Measurements from ENCODE around the gene ZNF324. TPM values are rescaled to one million over a fixed set of nuclear protein-coding genes. Genes with fewer than 3 reads are reported as not detected.
"Not testable (repeated sequence)": the region's sequence is repeated elsewhere in the genome, so short reads cannot be mapped to it uniquely, and the experiment has no call there.

Gene ZNF324
- total and polyA plus RNA-seq, 4 donors: 12.2 to 15.2 (median 13.7) TPM

DNA sequence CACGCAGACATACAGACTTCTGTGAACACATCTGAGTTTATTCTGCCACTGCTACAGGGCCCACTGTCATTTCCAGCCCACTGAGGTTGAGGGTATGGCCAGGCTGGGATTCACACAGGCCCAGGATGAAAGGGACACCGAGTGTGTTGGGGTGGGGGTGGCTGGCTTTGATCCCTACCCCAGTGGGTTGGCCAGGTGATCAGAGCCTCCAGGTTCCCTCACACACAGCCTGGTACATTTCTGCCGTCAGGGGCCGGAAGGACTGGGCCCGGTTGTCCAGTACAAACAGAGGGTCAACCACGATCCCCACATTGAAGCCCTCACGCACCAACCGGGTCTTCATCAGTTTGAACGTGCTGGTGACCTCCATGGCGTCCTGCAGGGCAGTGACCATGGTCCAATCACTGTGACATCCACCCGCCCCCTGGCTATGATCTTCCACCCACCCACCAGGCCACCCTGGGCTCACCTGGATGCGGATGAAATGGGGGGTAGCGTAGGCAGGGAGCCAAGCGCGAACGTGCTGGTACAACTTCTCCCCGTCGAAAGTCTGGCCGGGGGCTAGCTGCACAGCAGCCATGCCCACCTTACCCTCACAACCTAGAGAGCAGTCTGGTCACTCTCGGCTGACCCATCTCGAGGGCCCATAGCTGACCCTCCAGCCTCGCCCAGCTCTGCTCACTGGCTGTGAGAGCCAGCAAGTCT lies 31.6 kb downstream of the ZNF324 start:
- 49% methylated on average over 19 of the region's 22 CpGs for WGBS (ENCODE audit: insufficient coverage)
- Histone ChIP-seq H3K4me1 (ENCODE audit: control insufficient read depth, insufficient read depth, low read length) (peaks cover 25% of the 10 kb centered on the region), H3K9me3 (ENCODE audit: control insufficient read depth, insufficient read depth, low read length) (no peaks in the 10 kb centered on the region), H3K27me3 (ENCODE audit: control insufficient read depth, insufficient read depth, low read length) (no peaks in the 10 kb centered on the region), H3K36me3 (ENCODE audit: control insufficient read depth, insufficient read depth, low read length) (no peaks in the 10 kb centered on the region), H3K4me3 (ENCODE audit: low read depth, low read length) (peak overlapping the region; percentile 57), H3K27ac (ENCODE audit: low read depth, low read length) (peak overlapping the region; percentile 47)
- DNase-seq (ENCODE audit: low read depth in 4 of 6, low spot score in 6 of 6): no peak

DNA sequence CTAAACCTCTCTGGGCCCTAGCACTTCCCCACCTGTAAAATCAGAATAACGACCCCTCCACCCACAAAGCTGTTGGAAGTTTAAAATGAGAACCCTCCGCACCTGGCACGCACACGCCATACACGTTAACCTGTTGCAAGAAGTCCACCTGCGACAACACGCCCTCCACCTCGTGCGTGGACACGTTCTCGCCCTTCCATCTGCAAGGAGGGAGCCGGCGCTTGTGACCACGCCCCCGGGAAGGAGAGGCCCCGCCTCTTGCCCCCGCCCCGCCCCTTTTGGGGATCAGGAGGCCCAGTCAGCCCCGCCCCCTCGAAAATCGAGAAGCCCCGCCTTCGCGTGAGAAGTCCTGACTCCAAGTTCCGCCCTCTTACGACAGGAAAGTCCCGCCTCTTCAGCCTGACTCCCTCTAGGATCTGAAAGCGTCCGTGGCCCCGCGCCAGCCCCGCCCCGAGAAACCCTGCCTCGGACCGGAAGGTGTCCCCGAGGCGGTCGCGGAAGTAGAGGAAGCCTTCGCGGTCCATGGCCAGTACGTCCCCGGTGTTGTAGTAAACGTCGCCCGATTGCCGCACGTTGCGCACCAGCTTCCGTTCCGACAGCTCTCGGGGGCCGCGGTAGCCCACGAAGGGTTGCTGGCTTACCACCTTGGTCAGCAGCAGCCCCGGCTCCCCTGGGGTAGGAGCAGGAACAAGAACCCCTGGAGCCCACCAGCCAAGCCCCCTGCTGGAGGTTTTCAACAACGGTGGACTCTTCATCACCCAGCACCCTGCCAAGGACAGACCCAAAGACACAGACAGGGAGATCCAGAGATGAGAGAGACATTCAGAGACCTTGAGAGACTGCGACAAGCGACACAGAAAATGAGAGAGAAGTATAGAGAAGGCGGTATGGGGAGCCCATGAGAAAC lies 32.4 kb downstream of the ZNF324 start:
- peak overlapping the region; percentile 57 for H3K4me3 ChIP-seq (ENCODE audit: low read depth, low read length)
- H3K27ac ChIP-seq (ENCODE audit: low read depth, low read length): peak overlapping the region; percentile 69
- H3K9me3 ChIP-seq (ENCODE audit: control insufficient read depth, insufficient read depth, low read length): no peaks in the 10 kb centered on the region
- no peaks in the 10 kb centered on the region for H3K27me3 ChIP-seq (ENCODE audit: control insufficient read depth, insufficient read depth, low read length)
- DNase-seq (ENCODE audit: low read depth in 4 of 6, low spot score in 6 of 6): peak; percentile 80 to 99 (median 96)
- no peaks in the 10 kb centered on the region for H3K36me3 ChIP-seq (ENCODE audit: control insufficient read depth, insufficient read depth, low read length)
- WGBS (ENCODE audit: insufficient coverage): under 1% methylated on average over 57 of the region's 60 CpGs
- H3K4me1 ChIP-seq (ENCODE audit: control insufficient read depth, insufficient read depth, low read length): peaks cover 25% of the 10 kb centered on the region

- Histone ChIP-seq H3K27ac (ENCODE audit: low read depth, low read length) (no peak overlapping the region), H3K36me3 (ENCODE audit: control insufficient read depth, insufficient read depth, low read length) (no peaks in the 10 kb centered on the region), H3K4me3 (ENCODE audit: low read depth, low read length) (no peak overlapping the region), H3K4me1 (ENCODE audit: control insufficient read depth, insufficient read depth, low read length) (peaks cover 25% of the 10 kb centered on the region), H3K9me3 (ENCODE audit: control insufficient read depth, insufficient read depth, low read length) (no peaks in the 10 kb centered on the region), H3K27me3 (ENCODE audit: control insufficient read depth, insufficient read depth, low read length) (no peaks in the 10 kb centered on the region)
- no peak for DNase-seq (ENCODE audit: low read depth in 4 of 6, low spot score in 6 of 6)
- 93% methylated on average over 13 of the region's 14 CpGs for WGBS (ENCODE audit: insufficient coverage)
These were observed 33.4 kb downstream of the ZNF324 start for GRCh38 chr19:58500242-58500641.

- not testable (repeated sequence) for DNase-seq (ENCODE audit: low read depth in 4 of 6, low spot score in 6 of 6); H3K27me3 ChIP-seq (ENCODE audit: control insufficient read depth, insufficient read depth, low read length); H3K4me3 ChIP-seq (ENCODE audit: low read depth, low read length); H3K27ac ChIP-seq (ENCODE audit: low read depth, low read length); H3K9me3 ChIP-seq (ENCODE audit: control insufficient read depth, insufficient read depth, low read length); H3K4me1 ChIP-seq (ENCODE audit: control insufficient read depth, insufficient read depth, low read length)
- WGBS (ENCODE audit: insufficient coverage): 78% methylated on average over 4 of the region's 8 CpGs
- peaks cover 27% of the 10 kb centered on the region for H3K36me3 ChIP-seq (ENCODE audit: control insufficient read depth, insufficient read depth, low read length)
These were observed 40.8 kb downstream of the ZNF324 start for GRCh38 chr19:58507602-58508223.

- no peaks in the 10 kb centered on the region for H3K27me3 ChIP-seq (ENCODE audit: control insufficient read depth, insufficient read depth, low read length)
- H3K4me1 ChIP-seq (ENCODE audit: control insufficient read depth, insufficient read depth, low read length): peaks cover 9% of the 10 kb centered on the region
- no peak for DNase-seq (ENCODE audit: low read depth in 4 of 6, low spot score in 6 of 6)
- H3K27ac ChIP-seq (ENCODE audit: low read depth, low read length): no peak overlapping the region
- H3K4me3 ChIP-seq (ENCODE audit: low read depth, low read length): no peak overlapping the region
- H3K9me3 ChIP-seq (ENCODE audit: control insufficient read depth, insufficient read depth, low read length): no peaks in the 10 kb centered on the region
- H3K36me3 ChIP-seq (ENCODE audit: control insufficient read depth, insufficient read depth, low read length): peaks cover 42% of the 10 kb centered on the region
- 88% methylated on average over 11 of the region's 11 CpGs for WGBS (ENCODE audit: insufficient coverage)
These were observed 42.8 kb downstream of the ZNF324 start for GRCh38 chr19:58509731-58510083.

GRCh38 chr19:58510084-58510862 lies 43.4 kb downstream of the ZNF324 start:
- H3K4me3 ChIP-seq (ENCODE audit: low read depth, low read length): no peak overlapping the region
- H3K9me3 ChIP-seq (ENCODE audit: control insufficient read depth, insufficient read depth, low read length): no peaks in the 10 kb centered on the region
- no peak for DNase-seq (ENCODE audit: low read depth in 4 of 6, low spot score in 6 of 6)
- peaks cover 47% of the 10 kb centered on the region for H3K36me3 ChIP-seq (ENCODE audit: control insufficient read depth, insufficient read depth, low read length)
- no peak overlapping the region for H3K27ac ChIP-seq (ENCODE audit: low read depth, low read length)
- peaks cover 12% of the 10 kb centered on the region for H3K4me1 ChIP-seq (ENCODE audit: control insufficient read depth, insufficient read depth, low read length)
- 84% methylated on average over 7 of the region's 8 CpGs for WGBS (ENCODE audit: insufficient coverage)
- no peaks in the 10 kb centered on the region for H3K27me3 ChIP-seq (ENCODE audit: control insufficient read depth, insufficient read depth, low read length)

DNA sequence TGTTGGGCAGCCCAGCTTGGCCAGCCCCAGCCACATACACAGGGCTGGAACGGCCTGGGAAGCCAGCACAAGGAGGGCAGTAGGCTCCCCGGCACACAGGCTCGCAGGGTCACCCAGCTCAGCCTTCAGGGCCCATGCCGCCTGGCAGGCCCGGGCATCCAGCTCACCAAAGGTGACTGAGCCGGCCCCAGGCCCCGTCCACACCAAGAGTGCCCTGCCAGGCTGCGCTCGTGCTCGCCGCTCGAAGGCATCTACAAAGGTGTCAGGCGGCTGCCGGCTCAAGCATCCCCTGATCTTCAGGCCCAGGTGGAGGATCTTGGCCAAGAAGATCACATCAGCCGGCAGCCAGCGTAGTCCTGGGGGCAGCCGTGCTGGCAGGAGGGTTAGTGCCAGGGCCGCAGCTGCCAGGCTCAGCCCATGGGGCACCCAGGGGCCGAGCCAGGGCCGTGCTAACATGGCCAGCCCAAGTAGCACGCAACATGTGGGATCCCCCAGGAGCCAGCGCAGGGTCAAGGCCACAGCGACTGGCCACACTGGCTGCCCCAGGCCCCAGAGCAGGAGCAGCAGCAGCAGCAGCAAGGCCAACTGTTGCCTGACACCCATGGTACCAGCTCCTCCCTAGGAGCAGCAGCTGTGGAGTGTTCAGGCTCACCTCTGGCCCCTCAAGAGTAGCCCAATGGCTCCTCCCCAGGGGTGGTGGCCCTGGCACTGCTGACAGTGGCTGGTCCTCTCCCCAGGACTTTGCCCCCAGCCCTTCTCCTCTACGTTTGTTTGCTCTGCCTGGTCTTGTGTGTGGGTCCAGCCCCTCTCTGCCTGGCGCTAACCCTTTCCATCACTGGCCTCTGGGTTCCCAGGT lies 44.7 kb downstream of the ZNF324 start, which contains the start of gene SLC27A5:
Gene SLC27A5, minus strand, starts transcription at position 640 of the 856 bp plus-strand sequence. Its CDS starts 37 bp downstream, at position 603.
- Histone ChIP-seq H3K4me1 (ENCODE audit: control insufficient read depth, insufficient read depth, low read length) (peaks cover 19% of the 10 kb centered on the region), H3K9me3 (ENCODE audit: control insufficient read depth, insufficient read depth, low read length) (no peaks in the 10 kb centered on the region), H3K27ac (ENCODE audit: low read depth, low read length) (no peak within 1 kb of the TSS), H3K27me3 (ENCODE audit: control insufficient read depth, insufficient read depth, low read length) (no peaks in the 10 kb centered on the region), H3K4me3 (ENCODE audit: low read depth, low read length) (no peak within 1 kb of the TSS), H3K36me3 (ENCODE audit: control insufficient read depth, insufficient read depth, low read length) (peaks cover 60% of the 10 kb centered on the region)
- WGBS (ENCODE audit: insufficient coverage): 88% methylated on average over 25 of the region's 25 CpGs
- no peak for DNase-seq (ENCODE audit: low read depth in 4 of 6, low spot score in 6 of 6)

- Histone ChIP-seq H3K27me3 (ENCODE audit: control insufficient read depth, insufficient read depth, low read length) (no peaks in the 10 kb centered on the region), H3K36me3 (ENCODE audit: control insufficient read depth, insufficient read depth, low read length) (peaks cover 73% of the 10 kb centered on the region), H3K27ac (ENCODE audit: low read depth, low read length) (peak overlapping the region; percentile 57), H3K4me3 (ENCODE audit: low read depth, low read length) (no peak overlapping the region), H3K4me1 (ENCODE audit: control insufficient read depth, insufficient read depth, low read length) (peaks cover 27% of the 10 kb centered on the region), H3K9me3 (ENCODE audit: control insufficient read depth, insufficient read depth, low read length) (no peaks in the 10 kb centered on the region)
- WGBS (ENCODE audit: insufficient coverage): 94% methylated on average over 7 of the region's 10 CpGs
- DNase-seq (ENCODE audit: low read depth in 4 of 6, low spot score in 6 of 6): no peak
These were observed 46.4 kb downstream of the ZNF324 start for GRCh38 chr19:58513213-58513693.

All from spinal cord (tissue), 10 donors.